ENCODE measurements around the gene EIF3D.
"Not testable (repeated sequence)": the region's sequence is repeated elsewhere in the genome, so short reads cannot be mapped to it uniquely, and the experiment has no call there.

EIF3D gene

DNA sequence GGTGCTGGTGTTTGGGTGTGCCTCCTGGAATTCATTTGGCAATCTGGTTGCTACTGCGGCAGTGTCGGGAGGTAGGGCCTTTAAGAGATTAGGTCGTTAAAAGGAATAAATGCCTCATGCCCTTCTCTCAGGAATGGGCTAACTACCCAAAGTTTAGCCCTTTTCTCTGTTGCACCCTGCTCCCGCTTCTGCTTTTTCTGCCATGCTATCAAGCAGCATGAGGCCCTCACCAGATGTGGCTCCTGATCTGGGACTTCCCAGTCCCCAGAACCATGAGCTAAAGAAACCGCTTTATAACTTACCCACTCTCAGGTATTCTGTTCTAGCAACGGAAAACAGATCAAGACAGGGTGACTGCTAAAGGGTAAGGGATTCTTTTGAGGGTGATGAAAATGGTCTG lies 6.3 kb downstream of the EIF3D start:
- no peaks in the 10 kb centered on the region for H3K9me3 ChIP-seq (replicated peaks; ENCODE audit: insufficient read depth, low read length)
- no peaks in the 10 kb centered on the region for H3K9me2 ChIP-seq (replicated peaks; ENCODE audit: insufficient read depth, low read length)
- H3K27me3 ChIP-seq (replicated peaks; ENCODE audit: insufficient read depth, low read length), result no peaks in the 10 kb centered on the region
- H3K4me2 ChIP-seq (ENCODE audit: low read depth, low read length), result no peak overlapping the region
- H3K79me2 ChIP-seq (ENCODE audit: low read length), result peaks cover 80% of the 10 kb centered on the region
- H3K9ac ChIP-seq (ENCODE audit: low read length), result no peak overlapping the region
- TF ChIP-seq EZH2 (optimal IDR thresholded peaks at IDR 0.05; ENCODE audit: low read depth, low read length), result no peak
- TF ChIP-seq EZH2phosphoT487 (IDR thresholded peaks at IDR 0.05; ENCODE audit: low read length), result no peak
- TF ChIP-seq, protein P1, sequence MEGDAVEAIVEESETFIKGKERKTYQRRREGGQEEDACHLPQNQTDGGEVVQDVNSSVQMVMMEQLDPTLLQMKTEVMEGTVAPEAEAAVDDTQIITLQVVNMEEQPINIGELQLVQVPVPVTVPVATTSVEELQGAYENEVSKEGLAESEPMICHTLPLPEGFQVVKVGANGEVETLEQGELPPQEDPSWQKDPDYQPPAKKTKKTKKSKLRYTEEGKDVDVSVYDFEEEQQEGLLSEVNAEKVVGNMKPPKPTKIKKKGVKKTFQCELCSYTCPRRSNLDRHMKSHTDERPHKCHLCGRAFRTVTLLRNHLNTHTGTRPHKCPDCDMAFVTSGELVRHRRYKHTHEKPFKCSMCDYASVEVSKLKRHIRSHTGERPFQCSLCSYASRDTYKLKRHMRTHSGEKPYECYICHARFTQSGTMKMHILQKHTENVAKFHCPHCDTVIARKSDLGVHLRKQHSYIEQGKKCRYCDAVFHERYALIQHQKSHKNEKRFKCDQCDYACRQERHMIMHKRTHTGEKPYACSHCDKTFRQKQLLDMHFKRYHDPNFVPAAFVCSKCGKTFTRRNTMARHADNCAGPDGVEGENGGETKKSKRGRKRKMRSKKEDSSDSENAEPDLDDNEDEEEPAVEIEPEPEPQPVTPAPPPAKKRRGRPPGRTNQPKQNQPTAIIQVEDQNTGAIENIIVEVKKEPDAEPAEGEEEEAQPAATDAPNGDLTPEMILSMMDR (IDR thresholded peaks at IDR 0.05; ENCODE audit: low read length), result no peak
- H3K4me3 ChIP-seq (ENCODE audit: low read length), result no peak overlapping the region
- no peak for DNase-seq
- H3K4me1 ChIP-seq (ENCODE audit: low read length), result peaks cover 18% of the 10 kb centered on the region
- H3K27ac ChIP-seq (ENCODE audit: low read length), result no peak overlapping the region
- peaks cover 60% of the 10 kb centered on the region for H3K36me3 ChIP-seq (replicated peaks; ENCODE audit: insufficient read depth, low read length)
- H3F3A ChIP-seq (ENCODE audit: insufficient read depth, low read length), result no peaks in the 10 kb centered on the region
- no peak overlapping the region for H2AFZ ChIP-seq (ENCODE audit: low read length)
- H4K20me1 ChIP-seq (ENCODE audit: insufficient read depth, low read length), result peaks cover 5% of the 10 kb centered on the region; the same call in 1 of the 2 replicates

DNA sequence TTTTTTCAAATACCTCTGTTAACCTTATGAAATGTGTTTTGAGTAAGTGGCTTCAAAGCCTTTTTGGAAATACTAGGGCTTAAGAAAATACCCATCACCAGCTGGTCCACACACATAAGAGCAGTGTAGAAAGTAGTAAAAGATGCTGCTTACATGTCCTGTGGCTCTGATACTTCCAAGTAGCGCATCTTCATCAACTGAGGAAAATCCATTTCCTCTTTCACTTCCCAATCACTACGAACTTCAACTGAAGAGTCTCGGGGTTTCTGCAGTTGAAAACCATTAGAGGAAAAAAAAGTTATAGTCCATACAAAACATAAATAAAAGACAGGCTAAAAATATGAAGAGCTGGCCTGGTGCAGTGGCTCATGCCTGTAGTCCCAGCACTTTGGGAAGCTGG lies 8.5 kb downstream of the EIF3D start:
- peaks cover 12% of the 10 kb centered on the region for H3K4me1 ChIP-seq (ENCODE audit: low read length)
- no peaks in the 10 kb centered on the region for H3K27me3 ChIP-seq (replicated peaks; ENCODE audit: insufficient read depth, low read length)
- no peak for DNase-seq
- no peaks in the 10 kb centered on the region for H4K20me1 ChIP-seq (ENCODE audit: insufficient read depth, low read length)
- H3F3A ChIP-seq (ENCODE audit: insufficient read depth, low read length), result no peaks in the 10 kb centered on the region
- TF ChIP-seq EZH2phosphoT487 (IDR thresholded peaks at IDR 0.05; ENCODE audit: low read length) (no peak), EZH2 (optimal IDR thresholded peaks at IDR 0.05; ENCODE audit: low read depth, low read length) (no peak)
- TF ChIP-seq, protein P1 (IDR thresholded peaks at IDR 0.05; ENCODE audit: low read length), result no peak
- no peak overlapping the region for H3K27ac ChIP-seq (ENCODE audit: low read length)
- no peaks in the 10 kb centered on the region for H3K9me2 ChIP-seq (replicated peaks; ENCODE audit: insufficient read depth, low read length)
- H3K36me3 ChIP-seq (replicated peaks; ENCODE audit: insufficient read depth, low read length), result peaks cover 72% of the 10 kb centered on the region
- H3K4me2 ChIP-seq (ENCODE audit: low read depth, low read length), result no peak overlapping the region
- H3K9me3 ChIP-seq (replicated peaks; ENCODE audit: insufficient read depth, low read length), result no peaks in the 10 kb centered on the region
- no peak overlapping the region for H3K9ac ChIP-seq (ENCODE audit: low read length)
- peaks cover 71% of the 10 kb centered on the region for H3K79me2 ChIP-seq (ENCODE audit: low read length)
- no peak overlapping the region for H3K4me3 ChIP-seq (ENCODE audit: low read length)
- no peak overlapping the region for H2AFZ ChIP-seq (ENCODE audit: low read length)

DNA sequence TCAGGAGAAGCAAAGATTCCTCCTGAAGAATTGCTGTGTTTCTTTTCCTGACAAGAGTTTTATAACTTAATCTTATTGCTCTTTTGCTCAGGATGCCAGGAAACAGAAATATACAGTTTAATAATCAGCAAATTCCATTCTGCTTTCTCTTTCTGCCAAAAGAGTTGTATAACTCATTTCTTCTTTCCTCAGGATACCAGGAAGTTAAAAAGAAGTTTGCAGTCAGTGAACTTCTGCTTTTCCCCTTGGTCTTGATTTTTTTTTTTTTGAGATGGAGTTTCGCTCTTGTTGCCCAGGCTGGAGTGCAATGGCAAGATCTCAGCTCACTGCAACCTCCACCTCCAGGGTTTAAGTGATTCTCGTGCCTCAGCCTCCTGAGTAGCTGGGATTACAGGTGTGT lies 9.1 kb downstream of the EIF3D start:
- Histone ChIP-seq H3K4me1 (ENCODE audit: low read length) (peaks cover 12% of the 10 kb centered on the region), H3K79me2 (ENCODE audit: low read length) (peaks cover 66% of the 10 kb centered on the region), H3K36me3 (replicated peaks; ENCODE audit: insufficient read depth, low read length) (peaks cover 70% of the 10 kb centered on the region)
- DNase-seq; H3K27ac ChIP-seq (ENCODE audit: low read length); H3K9ac ChIP-seq (ENCODE audit: low read length); H3K4me2 ChIP-seq (ENCODE audit: low read depth, low read length); H3K27me3 ChIP-seq (replicated peaks; ENCODE audit: insufficient read depth, low read length); H3F3A ChIP-seq (ENCODE audit: insufficient read depth, low read length); H4K20me1 ChIP-seq (ENCODE audit: insufficient read depth, low read length); H3K4me3 ChIP-seq (ENCODE audit: low read length); H3K9me2 ChIP-seq (replicated peaks; ENCODE audit: insufficient read depth, low read length); H3K9me3 ChIP-seq (replicated peaks; ENCODE audit: insufficient read depth, low read length); H2AFZ ChIP-seq (ENCODE audit: low read length): not testable (repeated sequence)

DNA sequence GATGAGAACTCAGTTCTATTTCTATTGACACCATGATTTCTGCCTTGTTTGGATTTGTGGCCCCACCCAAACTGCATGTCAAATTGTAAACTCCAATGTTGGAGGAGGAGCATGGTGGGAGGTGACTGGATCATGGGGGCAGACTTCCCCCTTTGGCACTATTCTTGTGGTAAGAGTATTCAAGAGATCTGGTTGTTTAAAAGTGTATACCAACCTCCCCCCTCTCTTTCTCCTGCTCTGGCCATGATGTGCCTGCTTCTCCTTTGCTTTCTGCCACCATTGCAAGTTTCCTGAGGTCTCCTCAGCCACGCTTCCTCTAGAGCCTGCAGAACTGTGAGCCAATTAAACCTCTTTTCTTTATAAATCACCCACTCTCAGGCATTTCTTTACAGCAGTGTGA lies 14.2 kb downstream of the EIF3D start:
- peaks cover 25% of the 10 kb centered on the region for H3K79me2 ChIP-seq (ENCODE audit: low read length)
- no peak overlapping the region for H3K4me3 ChIP-seq (ENCODE audit: low read length)
- peaks cover 8% of the 10 kb centered on the region for H3K4me1 ChIP-seq (ENCODE audit: low read length)
- no peak for DNase-seq
- no peak overlapping the region for H3K4me2 ChIP-seq (ENCODE audit: low read depth, low read length)
- H3K36me3 ChIP-seq (replicated peaks; ENCODE audit: insufficient read depth, low read length), result peaks cover 65% of the 10 kb centered on the region
- H2AFZ ChIP-seq (ENCODE audit: low read length), result no peak overlapping the region
- H3F3A ChIP-seq (ENCODE audit: insufficient read depth, low read length), result peaks cover 31% of the 10 kb centered on the region
- no peak overlapping the region for H3K9ac ChIP-seq (ENCODE audit: low read length)
- no peaks in the 10 kb centered on the region for H3K9me3 ChIP-seq (replicated peaks; ENCODE audit: insufficient read depth, low read length)
- H4K20me1 ChIP-seq (ENCODE audit: insufficient read depth, low read length), result no peaks in the 10 kb centered on the region
- TF ChIP-seq, protein P1 (IDR thresholded peaks at IDR 0.05; ENCODE audit: low read length), result no peak
- TF ChIP-seq EZH2 (optimal IDR thresholded peaks at IDR 0.05; ENCODE audit: low read depth, low read length) (no peak), EZH2phosphoT487 (IDR thresholded peaks at IDR 0.05; ENCODE audit: low read length) (no peak)
- H3K27ac ChIP-seq (ENCODE audit: low read length), result no peak overlapping the region
- H3K9me2 ChIP-seq (replicated peaks; ENCODE audit: insufficient read depth, low read length), result no peaks in the 10 kb centered on the region
- H3K27me3 ChIP-seq (replicated peaks; ENCODE audit: insufficient read depth, low read length), result no peaks in the 10 kb centered on the region
